HepG2 (cell line): ENCODE measurements around the gene MOB4. TPM values are rescaled to one million over a fixed set of nuclear protein-coding genes. Genes with fewer than 3 reads are reported as not detected.

Experiments used
- BRD4 ChIP-seq: sonication (generic); formaldehyde crosslinking; IDR thresholded peaks from 2 replicates; pipeline ENCODE4 v1.4.0; 2020; ENCODE audit warnings: missing genetic modification reagents
- FOXA1 ChIP-seq, 2 experiments: fragments of 450-650 bp in 1 of 2; sonication (generic) in 1 of 2; formaldehyde crosslinking in 1 of 2; IDR thresholded peaks; 2 replicates each; pipeline versions ENCODE4 v1.4.0 to v1.6.1; 2016 to 2020; ENCODE audit warnings: missing genetic modification reagents in 1 of 2
- GRHL1 ChIP-seq: sonication (generic); formaldehyde crosslinking; conservative IDR thresholded peaks from 2 replicates; pipeline ENCODE4 v1.8.0; 2022; ENCODE audit warnings: missing genetic modification reagents
- LBX2 ChIP-seq: sonication (generic); formaldehyde crosslinking; IDR thresholded peaks from 2 replicates; pipeline ENCODE4 v1.5.0; 2020; ENCODE audit warnings: missing genetic modification reagents, mild to moderate bottlenecking, borderline replicate concordance
- MYNN ChIP-seq: sonication (generic); formaldehyde crosslinking; IDR thresholded peaks from 2 replicates; pipeline ENCODE4 v1.4.0; 2020; ENCODE audit warnings: mild to moderate bottlenecking, low read depth, missing genetic modification reagents
- YEATS4 ChIP-seq: sonication (generic); formaldehyde crosslinking; IDR thresholded peaks from 2 replicates; pipeline ENCODE4 v1.4.0; 2020; ENCODE audit warnings: missing genetic modification reagents, borderline replicate concordance
- ZIK1 ChIP-seq: sonication (generic); formaldehyde crosslinking; IDR thresholded peaks from 2 replicates; pipeline ENCODE4 v1.5.0; 2020; ENCODE audit warnings: mild to moderate bottlenecking, low read depth, missing genetic modification reagents, borderline replicate concordance
- ZNF12 ChIP-seq: sonication (generic); formaldehyde crosslinking; IDR thresholded peaks from 2 replicates; pipeline ENCODE4 v1.5.0; 2020; ENCODE audit warnings: missing genetic modification reagents
- ZNF230 ChIP-seq: sonication (generic); formaldehyde crosslinking; IDR thresholded peaks from 2 replicates; pipeline ENCODE4 v1.4.0; 2020; ENCODE audit warnings: mild to moderate bottlenecking, missing genetic modification reagents
- ZNF234 ChIP-seq: sonication (generic); formaldehyde crosslinking; conservative IDR thresholded peaks from 2 replicates; pipeline ENCODE4 v1.5.1; 2020; ENCODE audit warnings: mild to moderate bottlenecking, missing genetic modification reagents
- ZNF317 ChIP-seq: sonication (generic); formaldehyde crosslinking; IDR thresholded peaks from 2 replicates; pipeline ENCODE4 v1.5.0; 2020; ENCODE audit warnings: mild to moderate bottlenecking, missing genetic modification reagents
- ZNF44 ChIP-seq: sonication (generic); formaldehyde crosslinking; IDR thresholded peaks from 2 replicates; pipeline ENCODE4 v1.5.1; 2020; ENCODE audit warnings: mild to moderate bottlenecking, missing genetic modification reagents
- ZNF550 ChIP-seq: sonication (generic); formaldehyde crosslinking; IDR thresholded peaks from 2 replicates; pipeline ENCODE4 v1.4.0; 2020; ENCODE audit warnings: mild to moderate bottlenecking, missing genetic modification reagents, borderline replicate concordance
- ZNF639 ChIP-seq: conservative IDR thresholded peaks from 2 replicates; pipeline ENCODE4 v1.6.1; 2018; ENCODE audit warnings: missing genetic modification reagents
- ZNF670 ChIP-seq: sonication (generic); formaldehyde crosslinking; IDR thresholded peaks from 2 replicates; pipeline ENCODE4 v1.8.0; 2022; ENCODE audit warnings: mild to moderate bottlenecking, missing genetic modification reagents, borderline replicate concordance
- ZNF768 ChIP-seq: sonication (generic); formaldehyde crosslinking; IDR thresholded peaks from 2 replicates; pipeline ENCODE4 v1.4.0; 2020; ENCODE audit warnings: missing genetic modification reagents
- ZNF773 ChIP-seq: sonication (generic); formaldehyde crosslinking; IDR thresholded peaks from 2 replicates; pipeline ENCODE4 v1.4.0; 2020; ENCODE audit warnings: missing genetic modification reagents, borderline replicate concordance
- ZNF879 ChIP-seq: sonication (generic); formaldehyde crosslinking; IDR thresholded peaks from 2 replicates; pipeline ENCODE4 v1.8.1; 2023; ENCODE audit warnings: missing genetic modification reagents
- ZSCAN31 ChIP-seq: sonication (generic); formaldehyde crosslinking; IDR thresholded peaks from 2 replicates; pipeline ENCODE4 v1.5.0; 2020; ENCODE audit warnings: low read depth, mild to moderate bottlenecking, missing genetic modification reagents
- polyA plus RNA-seq, 8 experiments: library from polyadenylated mRNA; depleted of rRNA in 3 of 8; stranded (reverse) in 7 of 8; unstranded in 1 of 8; fragments of >200 nt; fragmentation: Illumina TruSeq in 4 of 8; extraction: Trizol in 4 of 8; gene quantifications; 2 replicates each; pipeline versions ENCODE4 v1.2.1 to v1.2.3, GENCODE V29; 2011 to 2016; ENCODE audit warnings: low read depth in 4 of 8, missing spikeins in 1 of 8, mixed read lengths in 1 of 8; ENCODE audit not compliant: insufficient read depth in 1 of 8
- total RNA-seq, 5 experiments: library from RNA; depleted of rRNA; stranded (reverse); fragments of >200 nt; fragmentation: Illumina TruSeq; extraction: Trizol; gene quantifications; 2 replicates each; pipeline ENCODE4 v1.2.3, GENCODE V29; 2016; ENCODE audit warnings: low read depth in 1 of 5
- TF ChIP-seq, protein P1 (sequence below): sonication (generic); formaldehyde crosslinking; IDR thresholded peaks from 2 replicates; pipeline ENCODE4 v1.4.0; 2020; ENCODE audit warnings: missing genetic modification reagents

The MOB4 gene
- total and polyA plus RNA-seq, 2 of the 13 experiments (the other 11 are each of a cell fraction or from before 2014, with no cell fraction given), result 35.7 to 38.6 TPM

- TF ChIP-seq ZNF234 (CRISPR knock-in tag) (0 out of 2 replicates have a peak, but pooled peaks have one; percentile 46), ZNF768 (CRISPR knock-in tag) (peak; percentile 62; the same call in 1 of the 2 replicates), LBX2 (CRISPR knock-in tag) (no peak), ZNF317 (CRISPR knock-in tag) (no peak), ZNF44 (CRISPR knock-in tag) (peak; percentile 25; the same call in 1 of the 2 replicates), ZIK1 (no peak), ZSCAN31 (CRISPR knock-in tag) (no peak; the same call in 1 of the 2 replicates), MYNN (CRISPR knock-in tag) (no peak), ZNF550 (CRISPR knock-in tag) (no peak), ZNF879 (CRISPR knock-in tag) (peak; percentile 55; the same call in 1 of the 2 replicates), FOXA1 (IDR thresholded peaks at IDR 0.05) (no peak), FOXA1 (CRISPR knock-in tag; IDR thresholded peaks at IDR 0.05) (no peak), GRHL1 (CRISPR knock-in tag) (no peak), ZNF230 (no peak), YEATS4 (CRISPR knock-in tag) (no peak), ZNF670 (CRISPR knock-in tag) (0 out of 2 replicates have a peak, but pooled peaks have one; percentile 6), ZNF773 (CRISPR knock-in tag) (0 out of 2 replicates have a peak, but pooled peaks have one; percentile 71), ZNF12 (CRISPR knock-in tag) (0 out of 2 replicates have a peak, but pooled peaks have one; percentile 10), ZNF639 (no peak), BRD4 (CRISPR knock-in tag) (peak; percentile 64; the same call in 1 of the 2 replicates)
- TF ChIP-seq, protein P1, sequence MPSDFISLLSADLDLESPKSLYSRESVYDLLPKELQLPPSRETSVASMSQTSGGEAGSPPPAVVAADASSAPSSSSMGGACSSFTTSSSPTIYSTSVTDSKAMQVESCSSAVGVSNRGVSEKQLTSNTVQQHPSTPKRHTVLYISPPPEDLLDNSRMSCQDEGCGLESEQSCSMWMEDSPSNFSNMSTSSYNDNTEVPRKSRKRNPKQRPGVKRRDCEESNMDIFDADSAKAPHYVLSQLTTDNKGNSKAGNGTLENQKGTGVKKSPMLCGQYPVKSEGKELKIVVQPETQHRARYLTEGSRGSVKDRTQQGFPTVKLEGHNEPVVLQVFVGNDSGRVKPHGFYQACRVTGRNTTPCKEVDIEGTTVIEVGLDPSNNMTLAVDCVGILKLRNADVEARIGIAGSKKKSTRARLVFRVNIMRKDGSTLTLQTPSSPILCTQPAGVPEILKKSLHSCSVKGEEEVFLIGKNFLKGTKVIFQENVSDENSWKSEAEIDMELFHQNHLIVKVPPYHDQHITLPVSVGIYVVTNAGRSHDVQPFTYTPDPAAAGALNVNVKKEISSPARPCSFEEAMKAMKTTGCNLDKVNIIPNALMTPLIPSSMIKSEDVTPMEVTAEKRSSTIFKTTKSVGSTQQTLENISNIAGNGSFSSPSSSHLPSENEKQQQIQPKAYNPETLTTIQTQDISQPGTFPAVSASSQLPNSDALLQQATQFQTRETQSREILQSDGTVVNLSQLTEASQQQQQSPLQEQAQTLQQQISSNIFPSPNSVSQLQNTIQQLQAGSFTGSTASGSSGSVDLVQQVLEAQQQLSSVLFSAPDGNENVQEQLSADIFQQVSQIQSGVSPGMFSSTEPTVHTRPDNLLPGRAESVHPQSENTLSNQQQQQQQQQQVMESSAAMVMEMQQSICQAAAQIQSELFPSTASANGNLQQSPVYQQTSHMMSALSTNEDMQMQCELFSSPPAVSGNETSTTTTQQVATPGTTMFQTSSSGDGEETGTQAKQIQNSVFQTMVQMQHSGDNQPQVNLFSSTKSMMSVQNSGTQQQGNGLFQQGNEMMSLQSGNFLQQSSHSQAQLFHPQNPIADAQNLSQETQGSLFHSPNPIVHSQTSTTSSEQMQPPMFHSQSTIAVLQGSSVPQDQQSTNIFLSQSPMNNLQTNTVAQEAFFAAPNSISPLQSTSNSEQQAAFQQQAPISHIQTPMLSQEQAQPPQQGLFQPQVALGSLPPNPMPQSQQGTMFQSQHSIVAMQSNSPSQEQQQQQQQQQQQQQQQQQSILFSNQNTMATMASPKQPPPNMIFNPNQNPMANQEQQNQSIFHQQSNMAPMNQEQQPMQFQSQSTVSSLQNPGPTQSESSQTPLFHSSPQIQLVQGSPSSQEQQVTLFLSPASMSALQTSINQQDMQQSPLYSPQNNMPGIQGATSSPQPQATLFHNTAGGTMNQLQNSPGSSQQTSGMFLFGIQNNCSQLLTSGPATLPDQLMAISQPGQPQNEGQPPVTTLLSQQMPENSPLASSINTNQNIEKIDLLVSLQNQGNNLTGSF (CRISPR knock-in tag), result peak; percentile 72; the same call in 1 of the 2 replicates
Measured at GRCh38 chr2:197500503-197501131, 15.2 kb upstream of the MOB4 start (continued).
